ENCODE data around the gene SLA2. TPM values are rescaled to one million over a fixed set of nuclear protein-coding genes. Genes with fewer than 3 reads are reported as not detected.

SLA2 gene
- polyA plus RNA-seq, 1 donor from 2014 or later, result 0.33 TPM

- H3K4me2 ChIP-seq (ENCODE audit: low read length), result no peak overlapping the region
- H3K9me3 ChIP-seq (ENCODE audit: low read length), result no peaks in the 10 kb centered on the region
- no peaks in the 10 kb centered on the region for H3K79me2 ChIP-seq (replicated peaks; ENCODE audit: insufficient read depth, low read length)
- no peak overlapping the region for H2AFZ ChIP-seq (ENCODE audit: low read depth, low read length)
- H3K4me3 ChIP-seq (ENCODE audit: low read length), result no peak overlapping the region
- H3K27ac ChIP-seq (ENCODE audit: low read length), result no peak overlapping the region
- no peaks in the 10 kb centered on the region for H3F3A ChIP-seq (ENCODE audit: insufficient read depth, low read length, poor library complexity, severe bottlenecking)
- TF ChIP-seq POLR2AphosphoS5 (IDR thresholded peaks at IDR 0.05) (no peak), EZH2 (IDR thresholded peaks at IDR 0.05; ENCODE audit: borderline replicate concordance, insufficient read depth, low read length, poor library complexity, severe bottlenecking) (no peak), CTCF (IDR thresholded peaks at IDR 0.05; ENCODE audit: poor library complexity, severe bottlenecking) (no peak), EP300 (conservative IDR thresholded peaks at IDR 0.05; ENCODE audit: poor library complexity, severe bottlenecking) (no peak), MXI1 (conservative IDR thresholded peaks at IDR 0.05; ENCODE audit: poor library complexity, severe bottlenecking) (no peak), TAF1 (IDR thresholded peaks at IDR 0.05; ENCODE audit: low read depth) (no peak), SMC3 (conservative IDR thresholded peaks at IDR 0.05; ENCODE audit: poor library complexity) (no peak), RAD21 (conservative IDR thresholded peaks at IDR 0.05) (no peak)
- TF ChIP-seq, protein P1, sequence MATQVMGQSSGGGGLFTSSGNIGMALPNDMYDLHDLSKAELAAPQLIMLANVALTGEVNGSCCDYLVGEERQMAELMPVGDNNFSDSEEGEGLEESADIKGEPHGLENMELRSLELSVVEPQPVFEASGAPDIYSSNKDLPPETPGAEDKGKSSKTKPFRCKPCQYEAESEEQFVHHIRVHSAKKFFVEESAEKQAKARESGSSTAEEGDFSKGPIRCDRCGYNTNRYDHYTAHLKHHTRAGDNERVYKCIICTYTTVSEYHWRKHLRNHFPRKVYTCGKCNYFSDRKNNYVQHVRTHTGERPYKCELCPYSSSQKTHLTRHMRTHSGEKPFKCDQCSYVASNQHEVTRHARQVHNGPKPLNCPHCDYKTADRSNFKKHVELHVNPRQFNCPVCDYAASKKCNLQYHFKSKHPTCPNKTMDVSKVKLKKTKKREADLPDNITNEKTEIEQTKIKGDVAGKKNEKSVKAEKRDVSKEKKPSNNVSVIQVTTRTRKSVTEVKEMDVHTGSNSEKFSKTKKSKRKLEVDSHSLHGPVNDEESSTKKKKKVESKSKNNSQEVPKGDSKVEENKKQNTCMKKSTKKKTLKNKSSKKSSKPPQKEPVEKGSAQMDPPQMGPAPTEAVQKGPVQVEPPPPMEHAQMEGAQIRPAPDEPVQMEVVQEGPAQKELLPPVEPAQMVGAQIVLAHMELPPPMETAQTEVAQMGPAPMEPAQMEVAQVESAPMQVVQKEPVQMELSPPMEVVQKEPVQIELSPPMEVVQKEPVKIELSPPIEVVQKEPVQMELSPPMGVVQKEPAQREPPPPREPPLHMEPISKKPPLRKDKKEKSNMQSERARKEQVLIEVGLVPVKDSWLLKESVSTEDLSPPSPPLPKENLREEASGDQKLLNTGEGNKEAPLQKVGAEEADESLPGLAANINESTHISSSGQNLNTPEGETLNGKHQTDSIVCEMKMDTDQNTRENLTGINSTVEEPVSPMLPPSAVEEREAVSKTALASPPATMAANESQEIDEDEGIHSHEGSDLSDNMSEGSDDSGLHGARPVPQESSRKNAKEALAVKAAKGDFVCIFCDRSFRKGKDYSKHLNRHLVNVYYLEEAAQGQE (IDR thresholded peaks at IDR 0.05; ENCODE audit: borderline replicate concordance), result no peak
- H3K36me3 ChIP-seq (ENCODE audit: insufficient read depth, low read length), result no peaks in the 10 kb centered on the region
- H3K9ac ChIP-seq (ENCODE audit: low read length), result no peak overlapping the region
- no peaks in the 10 kb centered on the region for H3K9me2 ChIP-seq (ENCODE audit: insufficient read depth, low read length)
- H3K27me3 ChIP-seq (ENCODE audit: insufficient read depth, low read depth, low read length), result no peaks in the 10 kb centered on the region
- H4K20me1 ChIP-seq (ENCODE audit: insufficient read depth), result no peaks in the 10 kb centered on the region
These were observed 13.9 kb downstream of the SLA2 start for GRCh38 chr20:36632147-36632486.

DNA sequence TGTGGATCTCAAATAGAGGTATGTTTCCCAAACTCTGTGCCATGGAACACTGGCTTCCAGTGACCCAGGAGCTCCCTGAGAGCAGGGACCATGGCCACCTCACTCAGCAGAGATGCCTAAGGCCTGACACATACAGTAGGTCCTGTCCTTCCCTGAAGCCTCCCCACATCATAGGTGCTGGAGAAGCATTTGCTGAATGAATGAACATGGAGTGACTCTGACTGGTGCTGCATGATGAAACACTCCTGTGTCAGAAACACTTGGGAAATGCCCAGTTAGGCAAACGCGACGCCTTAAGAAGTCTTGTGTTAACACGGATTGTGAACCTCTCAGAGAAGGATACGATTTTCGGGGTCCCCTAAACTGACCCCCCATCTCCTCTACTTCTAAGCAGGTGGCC, 14.3 kb downstream of the SLA2 start:
- no peaks in the 10 kb centered on the region for H3K9me2 ChIP-seq (ENCODE audit: insufficient read depth, low read length)

More for the DNA sequence above, 14.3 kb downstream of the SLA2 start:
- no peak overlapping the region for H3K4me3 ChIP-seq (ENCODE audit: low read length)
- no peaks in the 10 kb centered on the region for H3K36me3 ChIP-seq (ENCODE audit: insufficient read depth, low read length)
- H3K27me3 ChIP-seq (ENCODE audit: insufficient read depth, low read depth, low read length), result no peaks in the 10 kb centered on the region
- no peak overlapping the region for H3K27ac ChIP-seq (ENCODE audit: low read length)
- no peak overlapping the region for H2AFZ ChIP-seq (ENCODE audit: low read depth, low read length)
- H3K4me2 ChIP-seq (ENCODE audit: low read length), result no peak overlapping the region
- H3K9me3 ChIP-seq (ENCODE audit: low read length), result no peaks in the 10 kb centered on the region
- TF ChIP-seq EZH2 (IDR thresholded peaks at IDR 0.05; ENCODE audit: borderline replicate concordance, insufficient read depth, low read length, poor library complexity, severe bottlenecking) (no peak), TAF1 (IDR thresholded peaks at IDR 0.05; ENCODE audit: low read depth) (no peak), CTCF (IDR thresholded peaks at IDR 0.05; ENCODE audit: poor library complexity, severe bottlenecking) (no peak), RAD21 (conservative IDR thresholded peaks at IDR 0.05) (no peak), MXI1 (conservative IDR thresholded peaks at IDR 0.05; ENCODE audit: poor library complexity, severe bottlenecking) (no peak), SMC3 (conservative IDR thresholded peaks at IDR 0.05; ENCODE audit: poor library complexity) (no peak), POLR2AphosphoS5 (IDR thresholded peaks at IDR 0.05) (no peak), EP300 (conservative IDR thresholded peaks at IDR 0.05; ENCODE audit: poor library complexity, severe bottlenecking) (no peak)
- TF ChIP-seq, protein P1 (IDR thresholded peaks at IDR 0.05; ENCODE audit: borderline replicate concordance), result no peak
- no peaks in the 10 kb centered on the region for H3K79me2 ChIP-seq (replicated peaks; ENCODE audit: insufficient read depth, low read length)
- no peak overlapping the region for H3K9ac ChIP-seq (ENCODE audit: low read length)
- H3F3A ChIP-seq (ENCODE audit: insufficient read depth, low read length, poor library complexity, severe bottlenecking), result no peaks in the 10 kb centered on the region
- H4K20me1 ChIP-seq (ENCODE audit: insufficient read depth), result no peaks in the 10 kb centered on the region

Data from neural cell (in vitro differentiated cells).